Limb (tissue), 2 donors: ENCODE results near the gene ARID5A.
"Not testable (repeated sequence)": the region's sequence is repeated elsewhere in the genome, so short reads cannot be mapped to it uniquely, and the experiment has no call there.

Experiments
- DNase-seq, 2 donors: peaks; one replicate each; pipeline ENCODE4 v3.0.0-alpha.2; 2016; ENCODE audit errors: extremely low spot score in 2 of 2

The ARID5A gene

DNA sequence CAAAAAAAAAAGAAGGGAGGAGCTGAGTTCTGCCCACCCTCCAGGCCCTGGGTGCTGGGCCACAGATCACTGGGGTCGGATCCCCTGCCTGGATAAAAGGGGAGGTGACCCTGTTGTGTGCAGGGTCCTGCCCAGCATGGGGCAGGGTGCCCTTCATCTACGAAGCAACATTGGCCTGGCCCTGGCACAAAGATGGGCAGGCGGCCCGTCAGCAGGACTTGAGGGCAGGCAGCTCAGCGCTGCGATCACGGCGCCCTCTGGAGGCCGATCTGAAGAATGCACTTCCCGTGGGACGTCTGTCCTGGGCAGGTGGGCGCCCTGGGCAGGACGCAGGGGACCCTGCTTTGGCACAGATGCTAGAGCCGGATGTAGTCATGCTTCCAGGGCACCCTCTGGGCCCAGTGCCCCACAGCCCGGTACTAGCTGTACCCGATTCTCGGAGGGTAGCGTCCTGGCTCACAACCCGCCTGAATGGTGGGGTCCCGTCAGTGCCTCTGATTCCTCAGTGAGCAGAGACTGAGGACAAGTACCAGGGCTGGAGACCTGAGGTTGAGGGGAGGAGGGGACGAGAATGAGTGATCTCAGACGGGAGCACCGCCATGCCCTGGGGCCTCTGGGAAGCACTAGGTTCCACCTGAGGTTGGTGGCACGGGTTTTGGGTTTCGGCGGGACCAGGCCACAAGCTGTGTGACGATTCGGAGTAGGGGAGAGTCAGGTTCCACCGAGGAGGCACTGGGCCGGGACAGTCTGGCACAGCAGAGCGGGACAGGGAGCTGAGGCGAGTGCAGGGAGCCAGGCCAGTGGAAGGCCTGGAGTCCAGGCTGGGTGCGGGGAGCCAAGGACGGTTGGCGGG is 18.0 kb downstream of the ARID5A start:
- DNase-seq, result peak; percentile 40 to 68

DNA sequence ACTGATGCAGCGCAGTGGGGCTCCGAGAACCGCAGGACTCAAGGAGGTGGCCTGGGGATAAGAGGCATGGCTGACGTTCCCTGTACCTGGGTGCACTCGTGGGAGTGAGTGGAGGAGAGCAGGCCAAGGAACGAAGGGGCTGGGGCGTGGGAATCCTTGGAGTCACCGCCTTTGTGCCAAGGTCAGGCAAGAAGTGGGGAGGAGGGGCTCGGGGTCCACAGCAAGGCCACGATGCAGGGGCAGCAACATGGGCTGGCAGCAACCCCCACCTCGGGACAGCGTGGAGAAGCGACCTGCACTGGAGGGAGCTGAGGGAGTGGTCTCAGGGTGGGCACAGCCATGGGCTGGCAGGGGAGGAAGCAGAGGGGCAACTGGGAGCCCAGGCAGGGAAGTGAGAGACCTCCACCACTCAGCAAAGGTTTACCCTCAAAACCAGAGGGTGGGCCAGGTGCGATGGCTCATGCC is 18.6 kb downstream of the ARID5A start:
- no peak for DNase-seq

DNA sequence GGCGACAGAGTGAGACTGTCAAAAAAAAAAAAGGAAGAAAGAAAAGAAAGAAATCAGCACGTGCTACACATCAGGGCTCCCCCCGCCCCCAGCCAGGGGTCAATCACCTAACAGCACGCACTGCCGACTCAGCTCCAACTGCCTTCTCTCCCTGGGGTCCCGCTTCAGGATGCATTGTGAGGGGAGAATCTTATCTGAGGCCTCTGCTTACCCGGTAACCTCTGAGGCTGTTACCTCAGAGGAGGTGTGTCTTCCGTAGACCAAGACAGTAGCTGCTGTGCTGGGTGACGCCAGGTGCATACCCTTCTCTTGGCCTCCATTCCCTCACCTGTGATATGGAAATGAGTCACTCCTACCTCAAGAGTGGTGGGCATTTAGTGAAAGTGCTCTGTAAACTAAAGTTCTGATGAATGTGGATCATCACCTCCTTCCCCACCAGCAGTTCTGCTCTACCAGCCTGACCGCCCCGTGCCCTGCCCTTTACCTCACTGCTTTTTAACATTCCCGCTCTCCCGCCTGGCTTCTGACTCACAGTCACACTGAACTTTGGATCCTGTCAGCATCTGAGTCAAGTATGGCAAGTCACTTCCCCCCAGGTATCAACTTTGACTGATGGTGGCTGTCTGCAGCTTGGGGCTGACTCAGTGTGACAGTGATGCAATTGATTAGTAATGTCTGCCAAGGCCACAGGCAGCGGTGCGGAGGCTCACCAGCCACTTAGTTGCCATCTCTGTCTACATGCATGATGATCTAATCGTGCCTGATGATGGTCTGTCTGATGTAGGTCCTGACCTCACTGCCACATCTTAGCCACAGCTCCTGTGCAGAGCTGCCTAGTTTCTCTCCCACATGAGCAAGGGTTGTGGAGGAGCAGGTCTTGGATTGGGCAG is 20.1 kb downstream of the ARID5A start:
- DNase-seq, result no peak

DNA sequence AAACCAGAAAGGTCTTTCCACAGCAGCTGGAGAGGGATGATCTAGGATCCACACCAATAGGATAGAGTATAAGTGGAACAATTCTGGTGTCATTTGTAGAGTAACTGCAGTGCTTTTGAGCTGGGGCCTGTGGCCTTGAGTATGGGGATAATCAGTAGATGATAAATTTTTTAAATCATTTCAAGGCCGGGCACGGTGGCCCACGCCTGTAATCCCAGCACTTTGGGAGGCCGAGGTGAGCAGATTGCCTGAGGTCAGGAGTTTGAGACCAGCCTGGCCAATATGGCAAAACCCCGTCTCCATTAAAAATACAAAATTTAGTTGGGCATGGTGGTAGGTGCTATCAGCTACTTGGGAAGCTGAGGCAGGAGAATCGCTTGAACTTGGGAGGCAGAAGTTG is 20.9 kb downstream of the ARID5A start:
- DNase-seq, result not testable (repeated sequence)

DNA sequence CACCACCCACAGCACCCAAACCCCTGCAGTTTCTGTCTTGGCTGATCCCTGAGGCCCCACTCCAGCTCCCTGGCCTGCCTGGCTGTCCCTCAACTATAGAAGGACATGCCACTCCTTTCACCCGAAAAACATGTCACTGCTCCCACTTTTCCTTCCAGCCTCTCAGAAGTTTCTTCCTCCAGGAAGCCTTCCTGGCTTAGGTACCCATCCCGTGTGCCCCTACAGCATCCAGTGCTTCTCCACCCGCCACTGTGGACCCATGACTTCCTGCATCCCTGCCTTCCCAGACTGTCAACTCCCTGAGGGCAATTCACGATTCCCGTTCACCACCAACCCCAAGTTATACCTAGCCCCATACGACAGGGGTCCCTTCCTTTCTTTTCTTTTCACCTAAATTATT is 21.5 kb downstream of the ARID5A start:
- DNase-seq, result no peak

DNA sequence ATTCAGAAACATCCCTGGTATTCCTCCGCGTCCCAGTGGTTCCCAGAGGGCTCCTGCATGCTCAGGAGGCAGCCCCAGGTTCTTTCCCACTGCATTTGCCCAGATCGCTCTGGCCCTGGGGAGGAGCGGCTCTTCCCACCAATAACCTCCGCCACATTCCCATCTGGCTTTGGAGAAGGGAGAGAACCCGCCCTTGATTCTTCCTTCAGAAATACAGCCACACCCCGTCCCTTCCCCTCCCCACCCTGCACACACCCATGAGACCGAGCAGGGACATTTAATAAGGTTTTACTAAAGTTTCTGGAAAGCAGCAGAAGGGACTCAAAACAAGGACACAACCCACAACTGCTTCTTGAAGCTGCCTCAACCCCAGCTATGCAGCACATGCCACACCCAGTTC is 21.9 kb downstream of the ARID5A start:
- no peak for DNase-seq

DNA sequence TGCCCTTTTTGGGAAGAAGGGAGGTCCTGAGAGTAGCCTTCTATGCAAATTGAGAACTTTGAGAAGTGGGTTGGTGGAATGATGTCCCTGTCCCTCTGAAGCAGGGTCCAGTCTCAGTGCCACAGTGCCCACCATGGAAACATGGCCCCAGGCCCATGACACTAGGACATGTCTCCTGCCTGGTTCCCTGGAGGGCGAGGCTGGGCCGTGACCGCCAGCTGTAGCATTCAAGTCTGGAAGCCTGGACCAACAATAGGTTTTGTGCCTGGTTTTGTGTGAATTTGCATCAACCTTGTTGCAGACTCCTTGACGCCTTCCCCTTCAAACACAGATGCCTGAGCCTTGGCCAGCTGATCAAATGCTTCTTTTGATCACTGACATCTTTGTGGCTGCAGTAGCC is 27.5 kb downstream of the ARID5A start:
- no peak for DNase-seq

DNA sequence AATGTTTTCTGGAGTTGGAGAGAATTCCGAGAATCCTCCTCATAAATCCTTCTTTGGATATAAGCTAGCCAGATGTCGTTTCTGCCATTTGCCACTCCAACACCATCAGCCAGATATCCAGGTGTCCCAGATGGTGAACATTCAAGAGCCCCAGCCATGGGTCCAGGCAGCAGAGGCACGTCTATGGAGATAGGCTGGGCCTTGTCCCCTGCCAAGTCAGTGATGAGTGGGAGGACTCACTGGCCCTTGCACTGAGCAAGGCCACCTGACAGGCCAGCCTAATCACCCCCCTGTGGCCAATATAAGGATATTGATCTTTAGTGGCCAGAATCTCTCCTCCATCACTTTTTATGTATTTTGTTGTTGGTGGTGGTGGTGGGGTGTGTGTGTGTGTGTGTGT is 28.0 kb downstream of the ARID5A start:
- no peak for DNase-seq

DNA sequence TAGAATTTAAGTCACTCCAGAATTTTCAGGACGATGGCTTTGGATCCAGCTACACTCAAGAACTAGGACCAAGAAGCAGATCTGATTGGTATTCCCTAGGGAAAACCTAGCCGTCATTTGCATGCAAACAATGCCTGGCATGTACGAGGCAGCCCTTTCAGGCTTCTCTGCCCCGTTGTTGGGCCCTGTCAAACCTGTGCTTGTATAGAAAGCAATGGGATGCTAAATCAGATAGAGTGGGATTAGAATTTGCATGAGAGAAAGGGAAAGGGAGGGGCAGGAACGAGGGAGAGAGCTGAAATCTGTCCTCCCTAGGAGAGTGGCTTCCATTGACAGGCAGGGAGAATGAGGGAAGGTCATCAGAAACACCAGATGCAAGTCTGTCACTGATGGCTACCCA is 28.6 kb downstream of the ARID5A start:
- no peak for DNase-seq

DNA sequence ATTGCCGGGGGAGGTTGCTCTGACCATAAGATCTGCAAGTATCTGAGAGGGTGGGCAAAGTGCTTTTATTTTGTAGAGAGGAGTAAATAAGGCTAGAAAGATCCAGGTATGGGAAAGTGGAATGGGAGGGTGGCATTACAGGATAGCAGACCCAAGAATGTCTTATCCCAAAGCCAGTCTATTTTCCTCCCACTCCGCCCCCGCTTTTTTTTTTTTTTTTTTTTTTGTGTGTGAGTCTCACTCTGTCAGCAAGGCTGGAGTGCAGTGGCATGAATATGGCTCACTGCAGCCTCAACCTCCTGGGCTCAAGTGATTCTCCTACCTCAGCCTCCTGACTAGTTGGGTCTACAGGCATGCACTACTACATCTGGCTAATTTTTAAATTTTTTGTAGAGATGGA is 31.5 kb downstream of the ARID5A start:
- no peak for DNase-seq

DNA sequence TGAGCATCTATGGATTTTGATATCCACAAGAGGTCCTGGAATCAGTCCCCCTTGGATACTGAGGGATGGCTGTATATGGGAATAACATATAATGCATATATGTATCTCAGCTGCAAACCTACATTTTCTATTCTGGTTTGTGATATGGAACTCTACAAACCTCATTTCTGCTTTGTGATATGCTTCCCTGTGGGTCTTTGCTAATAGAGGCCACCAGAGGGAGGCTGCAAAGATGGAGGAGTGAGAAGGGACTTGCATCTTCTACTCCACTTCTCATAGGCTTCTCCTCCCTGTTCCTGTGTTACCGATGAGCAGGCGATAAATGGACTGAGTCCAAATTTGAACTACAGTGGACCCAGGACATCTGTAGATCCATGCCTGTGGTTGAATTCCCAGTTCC is 37.8 kb downstream of the ARID5A start:
- DNase-seq, result no peak

DNA sequence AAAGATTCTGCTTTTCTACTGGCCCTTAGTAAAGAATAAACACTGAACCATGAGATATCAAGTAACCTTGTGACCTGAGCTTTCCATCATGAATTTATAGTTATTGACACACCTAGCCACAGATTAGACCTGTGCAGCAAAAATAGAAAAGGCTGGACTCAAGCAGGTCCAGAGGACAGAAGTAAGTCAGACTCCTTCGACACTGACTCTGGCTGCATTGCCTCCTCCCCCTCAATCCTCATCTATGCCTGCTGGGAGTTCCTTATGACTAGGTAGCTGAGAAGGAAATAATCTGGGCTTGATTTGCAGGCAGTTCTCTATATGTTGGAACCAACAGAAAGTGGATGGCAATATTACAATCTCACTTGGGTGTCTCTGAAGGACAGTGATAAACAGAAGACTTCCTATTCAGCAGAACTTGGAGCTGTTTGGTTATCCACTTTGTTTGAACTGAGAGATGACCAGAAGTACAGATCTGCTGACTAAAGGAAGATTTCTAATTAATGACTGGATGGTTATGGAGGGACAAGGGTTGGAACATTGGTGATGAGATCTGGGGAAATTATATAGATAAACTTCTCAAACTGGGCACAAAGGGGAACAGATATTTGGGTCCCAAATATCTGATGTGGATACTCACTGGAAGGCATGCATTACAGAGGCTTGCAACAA is 39.4 kb downstream of the ARID5A start:
- DNase-seq, result no peak

DNA sequence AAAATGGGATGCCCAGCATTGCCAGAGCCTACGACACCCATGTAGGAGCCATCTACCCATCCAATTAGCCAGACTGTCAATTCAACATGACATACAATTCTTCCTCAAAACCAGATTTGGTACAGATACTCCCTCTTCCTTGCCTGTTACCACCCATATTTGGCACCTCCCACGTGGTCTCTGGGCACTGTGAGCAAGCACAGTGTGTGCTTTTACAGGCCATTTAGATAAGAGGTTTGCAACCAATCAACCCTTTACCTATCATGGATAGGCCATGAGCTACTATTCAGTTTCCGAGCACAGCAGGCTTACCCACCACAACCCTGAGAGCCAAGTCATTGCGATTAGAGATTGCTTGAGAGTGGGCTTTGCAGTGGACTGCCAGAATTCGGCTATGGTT is 40.9 kb downstream of the ARID5A start:
- no peak for DNase-seq

DNA sequence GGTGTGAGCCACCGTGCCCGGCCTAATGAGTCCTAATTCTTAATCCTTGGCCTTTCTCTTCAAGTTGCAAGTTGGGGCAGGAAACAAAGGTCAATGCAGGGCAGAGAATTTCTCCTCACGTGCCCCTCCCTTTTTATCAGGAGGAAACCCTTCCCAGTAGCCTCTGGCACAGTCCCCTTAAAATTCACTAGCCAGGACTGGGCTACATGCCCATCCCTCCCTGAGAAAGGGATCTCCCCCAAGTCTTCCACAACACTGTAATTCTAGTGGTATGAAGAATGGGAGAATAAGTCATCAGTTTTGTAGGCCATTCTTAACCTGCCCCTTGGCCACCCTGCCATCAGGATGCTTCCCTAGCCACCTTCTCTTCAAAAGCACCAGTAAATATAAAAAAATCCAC is 42.2 kb downstream of the ARID5A start:
- DNase-seq, result no peak

DNA sequence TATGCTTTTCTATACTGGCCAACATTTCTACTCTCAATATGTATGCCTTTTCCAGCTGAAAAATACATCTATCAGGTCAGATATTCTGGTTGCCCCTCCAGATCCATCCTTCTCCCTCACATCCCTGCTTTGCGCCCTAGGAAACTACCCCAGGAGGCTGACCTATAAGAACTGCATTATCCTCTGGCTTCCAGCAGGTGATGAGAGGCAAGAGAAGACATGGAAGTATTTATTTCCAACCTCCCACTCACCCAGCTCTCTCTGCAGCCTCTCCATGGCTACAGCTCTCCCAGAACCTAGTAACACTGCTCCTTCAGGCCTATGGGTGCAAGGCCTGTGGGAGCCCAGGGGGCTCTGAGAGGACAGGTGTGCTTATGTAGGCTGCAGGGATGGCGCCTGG is 42.9 kb downstream of the ARID5A start:
- no peak for DNase-seq

DNA sequence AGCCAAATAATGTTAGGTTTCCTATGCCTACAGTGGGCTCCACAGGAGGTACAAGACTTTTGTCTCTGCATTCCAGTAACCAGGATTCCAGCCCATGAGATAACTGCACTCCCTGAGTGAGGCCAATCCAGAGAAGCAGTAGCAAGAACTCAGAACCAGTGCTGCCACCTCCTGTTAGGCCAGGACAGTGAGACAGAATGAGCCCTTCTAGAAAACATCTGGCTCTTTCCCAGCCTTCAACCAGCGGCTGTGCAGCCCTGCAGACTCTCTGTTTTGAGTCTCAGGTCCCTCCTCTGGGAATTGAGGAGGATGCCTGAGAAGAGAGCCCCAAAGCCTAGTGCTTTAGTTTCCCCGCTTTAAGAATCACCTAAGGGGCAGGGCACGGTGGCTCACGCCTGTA is 44.2 kb downstream of the ARID5A start:
- DNase-seq, result no peak

DNA sequence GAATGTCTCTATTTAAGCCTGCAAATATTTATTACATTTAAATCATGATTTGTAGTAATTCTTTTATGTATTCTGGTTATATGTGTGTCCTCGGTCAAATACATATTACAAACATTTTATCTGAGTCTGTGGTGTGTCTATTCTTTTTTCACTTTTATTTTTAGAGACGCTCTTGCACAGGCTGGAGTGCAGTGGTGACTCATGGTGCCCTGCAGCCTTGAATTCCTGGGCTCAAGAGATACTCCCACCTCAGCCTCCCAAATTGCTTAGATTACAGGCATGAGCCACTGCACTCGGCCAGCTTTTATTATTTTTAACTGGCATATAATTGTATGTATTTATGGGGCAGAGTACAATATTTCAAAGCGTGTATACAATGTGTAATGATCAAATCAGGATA is 47.5 kb downstream of the ARID5A start:
- DNase-seq, result no peak

DNA sequence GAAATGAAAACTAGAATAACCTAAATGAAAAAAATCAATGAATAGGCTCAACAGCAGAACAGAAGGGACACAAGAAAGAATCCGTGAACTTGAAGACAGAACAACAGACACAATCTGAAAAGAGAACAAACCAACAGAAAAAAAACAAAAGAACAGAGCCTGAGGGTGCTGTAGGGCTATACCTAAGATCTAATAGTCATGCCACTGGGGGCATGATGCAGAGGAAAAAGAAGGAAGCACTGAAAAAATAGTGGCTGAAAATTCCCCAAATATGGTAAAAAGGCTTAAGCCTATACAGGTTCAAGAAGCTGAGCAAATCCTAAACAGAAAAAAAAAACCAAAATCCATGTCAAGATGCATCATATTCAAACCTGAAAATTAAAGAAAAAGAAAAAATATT is 51.3 kb downstream of the ARID5A start:
- DNase-seq, result no peak

DNA sequence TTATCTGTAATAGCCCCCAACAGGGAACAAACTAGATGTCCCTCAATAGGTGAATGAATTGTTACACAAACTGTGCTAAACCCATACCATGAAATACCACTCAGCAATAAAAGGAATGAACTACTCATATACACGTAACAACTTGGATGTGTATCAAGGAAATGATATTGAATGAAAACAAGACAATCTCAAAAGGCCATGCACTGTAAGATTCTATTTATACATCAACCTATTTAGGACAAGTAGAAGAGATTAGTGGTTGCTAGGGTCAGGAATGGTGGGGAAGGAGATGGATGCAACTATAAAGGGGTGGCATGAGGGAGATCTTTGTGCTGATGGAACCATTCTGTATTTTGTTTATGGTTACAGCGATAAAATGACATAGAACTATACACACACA is 54.5 kb downstream of the ARID5A start:
- DNase-seq, result no peak

DNA sequence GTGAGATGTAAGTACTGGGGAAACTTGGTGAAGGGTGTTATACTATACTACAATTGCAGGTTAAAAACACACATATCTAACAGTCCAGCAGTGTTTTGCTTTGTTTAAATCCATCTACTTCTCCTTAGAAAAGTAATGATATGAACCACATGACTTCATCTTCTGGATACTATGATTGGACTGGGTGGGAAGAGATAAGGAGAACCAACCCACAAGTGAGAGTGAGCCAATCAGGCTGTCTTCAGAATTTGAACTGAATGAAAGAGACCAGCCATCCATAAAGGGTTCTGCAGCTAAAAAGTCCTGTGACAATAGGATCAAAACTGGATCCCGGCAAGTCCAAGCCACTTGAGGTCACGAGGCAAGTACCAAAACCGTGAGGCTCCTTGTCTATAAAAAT is 54.9 kb downstream of the ARID5A start:
- DNase-seq, result no peak

DNA sequence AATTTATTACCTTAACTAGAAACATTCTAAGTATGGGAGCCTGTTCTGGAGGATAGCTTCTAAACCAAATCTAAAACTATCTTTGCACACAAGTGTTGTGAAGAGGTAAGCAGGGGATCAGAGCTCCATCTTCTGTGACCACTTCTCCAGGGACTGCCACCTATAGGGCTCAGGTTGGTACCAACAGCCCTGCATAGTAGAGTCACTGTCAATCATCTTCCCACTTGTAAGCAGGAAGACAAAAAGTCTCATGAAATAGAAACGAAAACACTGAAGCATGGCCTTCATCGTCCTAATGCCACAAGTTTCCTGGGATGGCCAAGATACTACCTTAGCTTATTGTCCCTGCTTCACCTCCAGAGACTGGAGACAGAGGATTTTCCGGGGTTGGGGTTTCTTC is 57.7 kb downstream of the ARID5A start:
- no peak for DNase-seq

DNA sequence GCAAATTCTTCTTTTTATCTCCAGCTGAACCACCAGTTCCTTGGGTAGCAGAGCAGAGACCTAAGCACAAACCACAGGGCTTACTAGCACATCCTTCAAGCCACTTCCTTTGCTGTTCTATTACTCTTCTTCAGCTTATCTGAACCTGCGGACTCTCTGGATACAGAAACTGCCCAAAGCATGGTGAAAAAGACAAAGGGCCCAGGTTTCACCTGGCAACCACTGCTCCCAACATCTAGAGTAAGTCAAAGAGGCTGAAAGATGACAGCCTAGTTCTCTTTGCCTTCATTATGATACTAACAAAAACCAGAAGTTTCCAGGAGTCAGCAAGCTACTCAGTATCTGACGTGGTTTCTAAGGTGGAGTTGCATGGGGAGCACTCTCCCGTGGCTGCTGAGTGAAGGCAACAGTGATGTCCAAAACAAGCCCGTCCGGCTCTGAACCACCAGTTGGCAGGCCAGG is 58.2 kb downstream of the ARID5A start:
- DNase-seq, result no peak
